Cardiac fibroblast (primary cell): Measurements from ENCODE around the gene TBC1D12.

Source experiments
- DNase-seq, 2 donors: peaks; one replicate each; pipeline versions ENCODE4 v3.0.0 to v3.0.0-alpha.2; 2010; ENCODE audit warnings: low read depth in 2 of 2
- H3K4me3 ChIP-seq, 2 donors: replicated peaks in 1 of 2; 1 replicate in 1 of 2; 2 replicates in 1 of 2; pipeline ENCODE4 v1.5.1; 2011; ENCODE audit warnings: low read depth in 2 of 2, low read length in 2 of 2, mild to moderate bottlenecking in 2 of 2, moderate library complexity in 1 of 2
- TF ChIP-seq, protein P1 (sequence below): IDR thresholded peaks from one replicate; pipeline ENCODE4 v1.5.1; 2011; ENCODE audit warnings: low read depth, mild to moderate bottlenecking, low read length, inconsistent platforms

The TBC1D12 gene

GRCh38 chr10:94583124-94583523 is 180.8 kb downstream of the TBC1D12 start:
- no peak for DNase-seq
- TF ChIP-seq, protein P1, sequence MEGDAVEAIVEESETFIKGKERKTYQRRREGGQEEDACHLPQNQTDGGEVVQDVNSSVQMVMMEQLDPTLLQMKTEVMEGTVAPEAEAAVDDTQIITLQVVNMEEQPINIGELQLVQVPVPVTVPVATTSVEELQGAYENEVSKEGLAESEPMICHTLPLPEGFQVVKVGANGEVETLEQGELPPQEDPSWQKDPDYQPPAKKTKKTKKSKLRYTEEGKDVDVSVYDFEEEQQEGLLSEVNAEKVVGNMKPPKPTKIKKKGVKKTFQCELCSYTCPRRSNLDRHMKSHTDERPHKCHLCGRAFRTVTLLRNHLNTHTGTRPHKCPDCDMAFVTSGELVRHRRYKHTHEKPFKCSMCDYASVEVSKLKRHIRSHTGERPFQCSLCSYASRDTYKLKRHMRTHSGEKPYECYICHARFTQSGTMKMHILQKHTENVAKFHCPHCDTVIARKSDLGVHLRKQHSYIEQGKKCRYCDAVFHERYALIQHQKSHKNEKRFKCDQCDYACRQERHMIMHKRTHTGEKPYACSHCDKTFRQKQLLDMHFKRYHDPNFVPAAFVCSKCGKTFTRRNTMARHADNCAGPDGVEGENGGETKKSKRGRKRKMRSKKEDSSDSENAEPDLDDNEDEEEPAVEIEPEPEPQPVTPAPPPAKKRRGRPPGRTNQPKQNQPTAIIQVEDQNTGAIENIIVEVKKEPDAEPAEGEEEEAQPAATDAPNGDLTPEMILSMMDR: no peak
- H3K4me3 ChIP-seq: no peak overlapping the region
